Kidney capillary endothelial cell (primary cell): ENCODE data around the gene PIGW.
A peak's percentile ranks its signal among the peaks of the same experiment; 100 is the strongest.
"Not testable (repeated sequence)": the region's sequence is repeated elsewhere in the genome, so short reads cannot be mapped to it uniquely, and the experiment has no call there.

ENCODE experiments used
- DNase-seq: peaks from one replicate; pipeline ENCODE4 v3.0.0-alpha.2; 2018; ENCODE audit warnings: low spot score

PIGW gene

DNA sequence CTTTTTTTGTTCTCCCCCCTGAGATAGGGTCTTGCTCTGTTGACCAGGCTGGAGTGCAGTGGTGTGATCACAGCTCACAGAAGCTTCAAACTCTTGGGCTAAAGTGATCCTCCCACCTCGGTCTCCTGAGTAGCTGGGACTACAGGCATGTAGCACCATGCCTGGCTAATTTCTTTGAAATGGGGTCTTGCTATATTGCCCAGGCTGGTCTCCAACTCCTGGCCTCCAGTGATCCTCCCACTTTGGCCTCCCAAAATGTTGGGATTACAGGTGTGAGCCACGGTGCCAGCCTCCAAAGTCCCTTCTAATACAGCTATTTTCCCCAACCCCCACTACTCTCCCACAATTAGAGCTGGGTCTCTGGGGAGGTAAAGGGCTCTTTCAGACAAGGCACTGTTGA lies 26.3 kb upstream of the PIGW start:
- DNase-seq = not testable (repeated sequence)

DNA sequence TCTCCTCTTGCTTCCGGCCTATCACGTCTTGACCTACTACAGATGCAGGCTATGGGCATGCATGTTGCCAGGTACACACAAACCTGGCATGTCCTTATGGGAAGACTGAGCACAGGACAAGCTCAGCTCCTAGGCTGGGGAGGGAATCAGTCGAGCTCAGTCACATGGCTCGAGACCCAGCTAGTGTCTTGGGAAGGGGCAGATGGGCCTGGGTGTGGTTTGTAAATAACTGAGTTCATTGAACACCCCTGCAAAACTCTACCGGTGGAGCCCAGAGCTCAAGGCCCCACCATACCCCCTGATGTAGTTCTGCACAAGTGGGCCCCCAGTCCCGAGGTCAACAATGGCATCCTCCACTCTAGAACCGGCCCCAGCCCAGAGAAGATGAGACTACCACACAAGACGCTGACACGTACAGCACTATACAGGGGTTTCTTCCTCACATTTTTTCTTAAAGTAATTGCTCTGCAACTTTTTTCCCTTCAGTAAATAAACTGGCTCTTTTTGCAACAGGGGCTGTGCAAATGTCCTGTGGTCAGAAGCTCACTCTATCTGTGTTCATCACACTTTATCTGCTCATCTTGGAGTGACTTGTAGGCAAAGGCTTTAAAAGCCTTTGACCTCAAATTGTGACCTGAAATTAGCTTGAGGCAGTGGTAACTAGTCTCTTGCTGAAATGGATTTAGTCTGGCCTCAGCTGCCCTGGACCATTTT lies 25.4 kb upstream of the PIGW start:
- DNase-seq = no peak

DNA sequence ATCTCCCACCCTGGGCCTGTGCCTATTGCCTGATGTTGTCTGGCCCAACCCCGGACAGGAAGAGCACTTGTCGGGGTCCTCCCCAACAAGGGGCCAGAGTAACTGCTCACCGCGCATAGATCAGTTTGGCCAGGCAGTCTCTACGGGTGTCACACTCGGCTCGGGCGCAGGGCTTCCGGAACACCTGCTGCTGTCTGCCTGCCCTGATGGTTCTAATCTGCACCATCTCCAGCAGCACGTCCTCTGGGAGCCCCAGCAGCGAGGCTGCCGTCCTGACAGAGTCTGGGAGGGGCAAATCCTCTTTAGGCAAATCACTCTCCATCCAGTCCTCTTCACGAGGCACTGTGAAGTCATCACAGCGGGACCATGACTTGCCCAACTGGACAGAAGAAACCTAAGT lies 24.2 kb upstream of the PIGW start:
- DNase-seq = no peak

DNA sequence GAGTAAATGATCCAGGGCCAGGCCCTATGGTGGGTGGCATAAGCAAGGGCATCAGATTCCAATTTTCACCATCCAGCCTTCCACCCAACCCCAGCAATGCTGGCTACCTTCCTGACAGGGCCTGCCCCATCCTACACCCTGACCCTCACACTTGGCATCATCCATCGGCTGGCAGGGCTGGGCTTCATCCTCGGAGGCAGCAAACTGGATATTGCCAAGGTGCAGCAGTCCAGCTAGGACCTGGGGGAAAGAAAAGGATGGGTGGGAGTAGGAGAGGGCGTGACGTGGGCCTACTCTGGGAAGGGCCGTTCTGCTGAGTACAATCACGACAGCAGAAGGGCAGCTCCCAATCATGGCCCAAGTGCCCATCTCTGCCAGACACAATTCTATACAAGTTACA lies 23.6 kb upstream of the PIGW start:
- DNase-seq = no peak

DNA sequence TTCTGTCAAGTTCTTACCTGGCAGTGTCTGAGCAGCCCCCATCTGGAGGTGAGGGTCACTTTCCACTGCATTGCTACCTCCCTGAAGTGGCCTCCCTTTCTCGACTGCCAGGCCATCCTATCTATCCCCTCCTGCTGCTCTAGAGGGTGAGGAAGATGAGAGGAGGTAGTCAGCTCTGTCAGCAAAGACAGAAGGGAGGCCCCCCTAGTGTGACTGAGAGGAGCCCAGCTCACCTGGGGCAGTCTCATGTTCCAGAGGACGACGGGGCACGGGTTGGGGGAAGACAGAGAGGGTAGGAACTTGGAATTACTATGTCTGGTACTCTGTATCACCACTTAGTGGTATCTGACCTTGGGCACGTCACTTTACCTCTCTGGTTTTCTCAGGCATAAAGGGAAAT lies 22.1 kb upstream of the PIGW start:
- DNase-seq = no peak

DNA sequence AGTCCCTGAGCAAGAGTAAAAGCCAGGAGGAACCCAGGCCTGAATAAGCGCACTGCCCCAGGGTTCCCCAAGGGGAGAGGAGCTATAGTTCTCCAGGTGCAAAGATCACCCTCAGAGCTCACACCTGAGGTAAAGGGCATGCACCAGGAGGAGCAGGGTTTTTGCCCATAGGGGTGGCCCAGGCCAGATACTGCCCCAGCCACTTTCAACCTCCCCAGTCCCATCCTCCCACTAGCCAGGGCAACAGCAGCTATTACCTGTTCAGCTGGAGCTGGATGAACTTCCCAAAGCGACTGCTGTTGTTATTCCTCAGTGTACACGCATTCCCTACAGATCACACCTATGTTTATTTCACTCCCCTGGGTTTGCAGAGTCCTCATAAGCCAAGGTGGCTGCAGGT lies 19.9 kb upstream of the PIGW start:
- DNase-seq = no peak

DNA sequence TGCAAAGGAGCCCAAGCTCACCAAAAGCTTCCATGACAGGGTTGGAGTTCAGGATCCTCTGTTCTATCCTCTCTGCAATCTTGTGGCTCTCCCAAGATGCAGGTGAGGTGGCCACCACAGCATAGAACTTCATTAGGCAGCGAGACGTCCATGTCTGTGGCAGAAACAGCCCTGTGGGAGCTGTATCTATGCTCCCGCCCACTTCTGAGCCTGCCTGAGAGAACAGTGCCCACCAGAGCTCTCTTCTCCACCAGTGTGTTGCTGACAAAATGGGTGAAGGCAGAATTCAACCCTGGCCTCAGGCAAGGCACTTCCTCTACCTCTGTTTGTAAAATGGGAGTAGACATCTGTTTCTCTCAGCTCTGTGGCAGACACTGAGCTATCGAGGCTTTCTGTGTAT lies 18.9 kb upstream of the PIGW start:
- DNase-seq = no peak

DNA sequence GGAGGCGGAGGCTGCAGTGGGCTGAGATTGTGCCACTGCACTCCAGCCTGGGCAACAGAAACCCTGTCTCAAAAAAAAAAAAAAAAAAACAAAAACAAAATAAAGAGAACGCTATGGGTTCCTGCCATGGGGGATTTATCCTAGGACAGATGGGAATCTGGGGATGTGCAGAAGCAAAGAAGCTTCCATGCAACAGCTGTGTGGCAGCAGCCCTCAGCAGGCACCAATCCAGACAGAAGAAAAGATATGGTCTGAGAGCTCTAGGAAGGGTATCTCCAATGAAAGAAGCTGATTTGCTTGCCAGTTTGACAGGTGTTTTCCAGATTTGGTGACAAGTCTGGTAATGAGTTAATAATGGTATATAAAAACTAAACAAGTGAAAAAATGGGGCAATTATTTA lies 11.7 kb upstream of the PIGW start:
- no peak for DNase-seq

DNA sequence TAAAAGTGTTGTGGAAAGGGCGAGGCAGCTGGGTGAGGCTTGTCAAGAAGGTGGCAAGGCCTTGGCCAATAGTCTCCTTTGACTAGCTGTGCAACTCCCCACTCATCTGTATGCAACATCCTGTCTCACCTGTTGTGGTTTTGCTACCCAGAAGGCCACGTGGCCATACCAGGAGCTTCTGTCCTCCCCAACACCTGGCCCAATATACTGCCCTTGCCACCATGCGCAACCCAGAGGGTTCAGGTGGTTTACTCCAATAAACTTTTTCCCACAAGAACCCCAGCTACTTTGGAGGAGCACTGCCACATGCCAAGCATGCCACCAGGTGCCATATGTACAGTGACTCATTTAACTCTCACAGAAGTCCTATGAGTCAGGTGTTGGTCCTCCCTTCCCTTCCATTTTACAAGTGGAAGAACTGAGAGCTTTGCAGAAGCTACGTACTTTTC lies 10.3 kb upstream of the PIGW start:
- DNase-seq = no peak

DNA sequence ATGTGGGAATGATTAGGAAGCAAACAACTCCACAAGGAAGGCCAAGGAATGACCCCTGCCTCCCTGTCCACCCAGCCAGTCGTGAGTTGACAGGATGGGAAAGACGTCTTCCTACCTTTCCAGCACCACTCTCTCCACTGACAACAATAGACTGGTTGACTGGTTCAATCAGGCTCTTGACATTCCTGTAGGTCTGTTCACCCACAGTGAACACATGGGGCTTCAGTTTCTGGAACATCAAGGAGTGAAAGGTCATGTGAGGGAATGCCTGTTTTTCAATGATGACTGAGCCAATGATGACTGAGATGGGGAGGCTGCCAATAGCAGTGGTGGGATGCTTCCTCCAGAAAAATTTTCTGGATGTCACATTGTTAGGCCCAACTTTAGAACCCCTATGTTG lies 9.7 kb upstream of the PIGW start:
- no peak for DNase-seq

DNA sequence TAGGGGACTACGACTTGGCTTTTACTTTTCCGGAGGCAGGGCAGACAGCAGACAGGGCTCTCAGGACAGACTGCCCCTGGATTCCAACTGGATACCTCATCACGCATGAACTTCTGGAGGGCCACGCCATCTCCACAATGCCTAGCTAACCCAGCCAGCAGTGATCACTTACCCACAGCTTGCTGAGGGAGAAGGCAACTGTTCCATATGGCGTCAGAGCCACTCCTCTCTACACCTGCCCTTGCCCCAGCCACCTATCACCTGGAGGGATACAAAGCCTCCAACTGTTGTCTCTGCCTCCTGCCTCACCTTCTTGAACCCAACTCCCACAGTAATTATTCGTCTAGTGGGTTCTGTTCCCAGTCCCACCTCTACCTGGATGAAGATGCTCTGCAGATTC lies 8.9 kb upstream of the PIGW start:
- DNase-seq = no peak

DNA sequence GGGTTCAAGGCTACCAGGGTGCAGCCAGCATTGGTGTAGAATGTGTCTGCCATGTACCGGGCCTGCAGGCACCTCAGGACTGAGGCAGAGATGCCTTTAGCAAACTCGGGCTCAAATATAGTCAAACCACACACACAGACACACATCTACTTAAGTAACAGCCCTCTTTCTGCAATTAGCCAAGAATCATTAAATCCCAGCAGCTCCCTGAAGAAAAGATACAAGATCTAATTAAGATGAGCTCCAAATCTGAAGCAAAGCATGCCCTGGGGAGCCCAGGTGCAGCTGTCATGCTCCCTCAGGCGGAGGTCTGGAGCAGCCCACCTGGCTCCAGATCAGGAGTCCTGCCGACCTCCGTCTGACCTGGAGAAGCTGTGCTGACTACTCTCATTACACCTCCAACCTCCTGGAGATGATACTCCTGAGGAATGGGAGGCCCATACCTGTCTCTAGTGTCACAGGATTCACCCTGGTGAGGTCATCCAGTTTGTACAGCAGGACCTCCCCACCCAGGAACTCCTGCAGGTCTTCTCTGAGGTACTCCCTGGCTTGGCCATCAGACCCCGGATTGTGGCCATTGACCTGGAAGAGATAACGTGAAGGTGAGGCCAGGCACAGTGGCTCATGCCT lies 7.1 kb upstream of the PIGW start:
- no peak for DNase-seq

DNA sequence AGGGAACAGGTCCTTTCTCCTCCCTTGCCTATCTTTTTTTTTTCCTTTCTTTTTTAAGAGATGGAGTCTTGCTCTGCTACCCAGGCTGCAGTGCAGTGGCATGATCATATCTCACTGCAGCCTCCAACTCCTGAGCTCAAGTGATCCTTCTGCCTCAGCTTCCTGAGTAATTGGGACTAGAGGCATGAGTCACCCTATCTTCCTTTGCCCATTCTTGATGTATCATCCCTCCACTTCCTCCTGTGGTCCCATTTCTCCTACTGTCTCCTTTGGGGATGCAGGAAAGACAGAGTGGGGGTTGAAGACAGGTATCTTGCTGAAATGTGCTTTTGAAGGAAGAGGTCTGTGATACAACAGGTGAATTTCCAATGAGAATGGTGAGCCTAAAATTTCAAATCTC lies 5.7 kb upstream of the PIGW start:
- peak; percentile 67 for DNase-seq

DNA sequence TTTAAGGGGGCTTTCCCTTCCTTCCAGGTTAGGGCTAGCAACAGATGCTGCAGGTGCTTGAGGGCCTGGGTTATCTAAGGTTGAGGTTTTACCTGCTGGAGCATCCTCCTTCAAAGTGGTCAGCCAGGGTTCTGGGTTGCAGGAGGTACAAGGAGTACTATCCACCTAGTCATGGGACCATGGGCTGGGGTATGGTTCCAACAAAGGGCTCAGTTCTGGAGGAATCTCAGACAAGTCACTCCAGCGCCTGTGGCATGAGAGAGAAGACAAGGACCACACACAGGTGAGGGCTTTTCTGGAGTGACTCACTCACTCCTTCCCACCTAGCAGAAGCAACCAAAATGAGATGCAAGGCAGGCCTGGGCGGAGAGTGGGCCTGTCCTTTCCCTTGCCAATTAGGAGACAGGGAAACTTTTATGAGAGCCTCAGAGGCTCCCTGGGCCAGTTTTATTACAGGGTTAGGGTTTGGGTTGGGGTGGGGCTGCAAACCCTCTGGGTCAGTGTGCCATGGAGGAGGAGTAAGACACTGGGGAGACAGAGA lies 2.3 kb upstream of the PIGW start:
- no peak for DNase-seq

DNA sequence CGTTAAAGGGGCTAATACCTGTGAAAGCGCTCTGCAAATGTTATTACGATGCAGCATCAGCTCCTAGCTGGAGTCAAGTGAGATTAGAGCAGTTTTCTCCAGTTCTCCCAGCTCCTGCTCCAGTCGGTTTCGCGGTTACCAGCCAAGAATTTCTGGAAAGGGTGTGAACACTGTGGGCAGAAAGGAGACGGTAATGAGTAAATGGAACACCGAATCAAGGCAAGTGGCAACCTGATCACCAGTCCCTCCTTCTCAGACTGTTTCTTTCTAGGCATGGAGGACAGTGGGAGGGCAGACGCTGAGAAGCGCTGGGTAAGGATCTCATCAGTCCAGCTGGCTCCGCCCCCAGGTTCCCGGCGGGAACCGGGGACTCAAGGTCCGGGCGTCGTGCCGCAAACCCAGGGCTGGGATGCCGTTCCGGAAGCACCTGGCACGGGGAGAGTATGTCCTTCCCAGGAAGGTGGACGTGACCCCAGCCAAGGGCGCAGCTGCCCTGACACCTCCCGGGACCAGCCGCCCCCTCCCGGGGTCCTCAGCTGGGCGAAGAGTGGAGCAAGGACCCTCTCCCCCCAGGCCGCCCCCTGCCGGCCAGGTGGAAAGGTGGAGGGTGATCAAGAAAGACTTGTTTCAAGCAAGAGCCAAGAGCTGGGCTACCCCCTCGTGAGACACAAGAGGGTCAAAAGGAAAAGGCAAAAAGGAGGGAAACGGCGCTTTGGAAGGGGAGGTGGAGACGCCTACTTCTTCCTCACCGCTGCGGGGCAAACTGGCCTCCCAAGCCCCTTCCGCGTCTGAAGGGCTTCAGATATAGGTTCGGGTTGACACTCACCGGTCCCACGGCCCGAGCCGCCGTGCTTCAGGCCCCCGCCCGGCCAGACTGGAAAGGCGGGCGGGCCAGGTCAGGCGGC lies 600 bp upstream of the PIGW start:
- no peak for DNase-seq

DNA sequence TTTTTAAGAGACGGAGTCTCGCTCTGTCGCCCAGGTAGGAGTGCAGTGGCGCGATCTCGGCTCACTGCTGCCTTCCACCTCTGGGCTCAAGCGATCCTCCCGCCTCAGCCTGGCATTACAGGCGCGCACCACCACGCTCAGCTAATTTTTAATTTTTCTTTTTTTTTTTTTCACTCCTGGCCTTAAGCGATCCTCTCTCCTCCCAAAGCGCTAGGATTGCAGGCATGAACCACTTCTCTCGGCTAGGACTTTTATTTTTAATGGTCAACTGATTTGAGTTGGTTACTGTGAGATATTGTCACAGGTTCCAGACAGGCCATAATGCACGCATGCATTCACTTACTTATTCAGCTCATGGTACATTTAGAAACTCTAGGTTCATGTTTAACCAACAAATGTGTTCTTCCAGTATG lies 888 bp downstream of the PIGW start:
- DNase-seq = no peak

DNA sequence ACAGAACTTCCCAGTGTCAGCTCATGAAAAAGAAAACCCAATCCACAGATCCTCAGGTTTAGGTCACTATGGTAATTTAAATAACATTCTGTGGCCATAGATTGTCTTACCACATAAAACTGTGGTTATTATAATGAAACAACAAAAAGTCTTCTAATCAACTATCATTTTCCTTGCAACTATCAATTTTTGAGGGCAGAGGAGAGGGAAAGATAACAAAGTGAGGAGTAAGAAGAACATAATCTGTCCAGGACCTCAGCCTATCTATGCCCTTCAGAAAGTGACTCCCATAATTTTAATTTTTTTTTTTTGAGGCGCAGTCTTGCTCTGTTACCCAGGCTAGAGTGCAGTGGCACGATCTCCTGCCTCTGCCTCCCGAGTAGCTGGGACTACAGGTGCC lies 5.9 kb downstream of the PIGW start:
- no peak for DNase-seq

DNA sequence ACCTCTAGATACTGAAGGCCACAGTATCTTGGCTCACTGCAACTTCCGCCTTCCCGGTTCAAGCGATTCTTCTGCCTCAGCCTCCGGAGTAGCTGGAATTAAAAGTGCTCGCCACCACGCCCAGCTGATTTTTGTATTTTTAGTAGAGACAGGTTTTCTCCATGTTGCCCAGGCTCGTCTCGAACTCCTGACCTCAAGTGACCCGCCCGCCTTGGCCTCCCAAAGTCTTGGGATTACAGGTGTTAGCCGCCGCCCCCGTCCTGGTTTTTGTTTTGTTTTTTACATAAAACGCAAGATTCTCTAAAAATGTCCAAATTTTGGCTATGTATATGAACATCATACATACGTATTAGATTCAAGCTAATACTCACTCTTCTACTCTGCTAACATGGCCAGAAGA lies 8.0 kb downstream of the PIGW start:
- DNase-seq = no peak

DNA sequence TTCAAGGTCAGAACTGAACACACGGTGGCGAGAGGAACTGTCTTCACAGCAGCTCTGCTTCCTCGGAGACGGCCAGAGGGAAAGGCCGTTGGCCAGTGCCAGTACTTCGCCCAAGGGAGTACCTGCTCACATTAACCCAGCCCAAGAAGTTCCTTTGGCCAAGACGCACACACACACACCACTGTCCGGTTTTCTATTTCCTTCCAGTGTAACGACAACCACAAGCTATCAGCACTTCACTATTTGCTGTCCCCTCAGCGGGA lies 9.2 kb downstream of the PIGW start:
- peak; percentile 63 for DNase-seq

DNA sequence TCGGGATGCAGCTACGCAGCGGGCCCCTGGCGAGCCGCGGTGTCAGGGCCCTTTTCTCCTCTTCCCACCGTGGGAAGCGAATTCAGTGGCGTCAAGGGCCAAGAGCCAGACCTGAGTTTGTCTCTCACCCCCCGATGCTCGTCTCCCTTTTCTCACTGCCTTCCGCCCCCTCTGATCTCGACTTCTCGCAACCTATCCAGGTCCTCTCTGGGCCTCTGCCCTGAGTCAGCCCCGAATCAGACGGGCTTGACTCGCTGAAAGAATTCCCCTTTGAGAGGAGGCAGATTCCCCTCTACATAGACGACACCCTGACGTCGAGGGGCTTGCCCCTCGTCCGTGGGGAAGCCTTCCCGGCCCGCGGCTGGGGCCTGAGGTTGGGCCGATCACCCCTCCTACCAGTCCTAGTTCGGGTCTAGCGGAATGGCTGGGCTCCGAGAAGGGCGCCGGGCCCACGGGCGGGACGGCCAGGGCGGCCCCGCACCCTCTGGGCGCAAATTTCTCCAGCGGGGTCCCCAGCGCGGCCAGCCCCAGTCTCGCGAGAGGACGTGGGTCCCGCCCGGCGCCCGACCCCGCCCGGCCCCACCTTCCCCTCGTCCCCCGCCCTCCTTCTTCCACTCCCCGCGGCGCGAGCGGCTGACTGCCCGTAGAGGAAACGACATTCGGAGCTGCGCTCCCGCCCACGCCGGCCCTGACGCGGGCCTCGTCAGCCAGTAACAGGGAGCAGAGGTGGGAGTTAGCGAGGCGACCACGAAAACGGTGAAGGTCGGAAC lies 9.7 kb downstream of the PIGW start, which contains the start of gene GGNBP2:
Gene GGNBP2 (plus strand): TSS at position 613 of the 770 bp plus-strand sequence. CDS start 806 bp downstream, outside the sequence.
- peak; percentile 84 for DNase-seq

DNA sequence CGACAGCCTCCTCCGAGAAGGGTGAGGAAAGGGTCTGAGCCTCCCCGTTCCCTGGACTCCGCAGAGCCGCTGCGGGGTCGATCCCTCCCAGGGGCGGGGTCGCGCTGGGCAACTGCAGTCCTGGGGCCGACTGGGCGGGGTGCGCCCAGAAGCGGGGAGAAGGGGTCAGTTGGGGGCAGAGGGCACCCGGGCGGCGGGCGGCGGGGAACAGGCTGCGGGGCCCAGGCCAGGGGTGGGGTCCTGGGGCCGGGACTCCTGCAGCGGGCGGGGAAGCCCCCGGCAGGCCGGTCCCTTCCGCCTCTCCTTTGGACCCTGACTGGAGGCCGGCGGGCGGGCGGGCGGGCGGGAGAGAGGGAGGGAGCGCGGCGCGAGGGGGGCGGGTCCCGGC lies 10.3 kb downstream of the PIGW start:
- no peak for DNase-seq
